Medulla oblongata (tissue), 1 donor: ENCODE results near the gene TTLL9.
A peak's percentile ranks its signal among the peaks of the same experiment; 100 is the strongest.

Source experiments
- DNase-seq: peaks from one replicate; pipeline ENCODE4 v3.0.0-alpha.2; 2015; ENCODE audit errors: extremely low spot score

The TTLL9 gene

DNA sequence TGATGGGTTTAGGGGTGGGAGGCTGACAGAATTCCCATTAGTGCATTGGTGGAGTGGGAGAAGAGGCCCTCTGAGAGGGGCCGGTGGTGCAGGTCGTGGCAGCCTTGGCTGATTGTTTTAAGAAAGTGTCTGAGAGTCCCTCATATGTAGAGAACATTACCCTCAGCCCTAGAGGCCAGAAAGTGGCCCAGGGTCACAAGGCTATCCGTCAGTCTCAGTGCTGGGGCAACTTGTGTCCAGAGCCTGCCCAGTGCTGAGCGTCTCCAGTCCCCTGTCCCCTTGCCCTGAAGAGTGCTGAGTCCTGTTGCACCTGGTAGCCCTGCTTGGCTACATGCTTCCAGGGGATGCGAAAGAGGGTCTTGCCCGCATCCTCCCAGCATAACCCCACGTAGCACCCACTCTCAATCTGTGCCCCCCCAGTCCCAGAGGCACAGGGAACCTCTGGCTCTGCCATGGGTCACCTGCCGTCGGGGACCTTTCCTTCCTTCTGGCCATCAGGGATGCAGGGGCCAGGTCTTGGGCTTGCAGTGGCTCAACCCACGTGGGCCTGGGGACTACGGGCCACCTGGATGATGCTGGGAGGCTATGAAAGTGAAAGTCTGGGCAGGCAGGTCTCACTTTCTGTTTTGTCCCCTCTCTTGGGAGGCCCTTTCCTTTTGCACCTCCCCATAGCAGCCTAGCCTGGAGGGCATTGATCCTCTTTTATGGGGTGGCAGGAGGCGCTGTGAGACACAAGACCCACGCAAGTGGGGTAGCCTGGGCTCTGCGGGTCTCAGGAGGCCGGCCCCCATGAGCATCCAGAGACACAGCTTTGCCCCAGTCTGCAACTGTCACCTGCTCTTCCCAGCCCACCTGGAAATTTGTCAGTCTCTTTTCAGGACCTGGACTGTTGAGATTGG lies 12.3 kb upstream of the TTLL9 start:
- DNase-seq: no peak

- no peak for DNase-seq
Measured at GRCh38 chr20:31858760-31859083, 11.7 kb upstream of the TTLL9 start.

DNA sequence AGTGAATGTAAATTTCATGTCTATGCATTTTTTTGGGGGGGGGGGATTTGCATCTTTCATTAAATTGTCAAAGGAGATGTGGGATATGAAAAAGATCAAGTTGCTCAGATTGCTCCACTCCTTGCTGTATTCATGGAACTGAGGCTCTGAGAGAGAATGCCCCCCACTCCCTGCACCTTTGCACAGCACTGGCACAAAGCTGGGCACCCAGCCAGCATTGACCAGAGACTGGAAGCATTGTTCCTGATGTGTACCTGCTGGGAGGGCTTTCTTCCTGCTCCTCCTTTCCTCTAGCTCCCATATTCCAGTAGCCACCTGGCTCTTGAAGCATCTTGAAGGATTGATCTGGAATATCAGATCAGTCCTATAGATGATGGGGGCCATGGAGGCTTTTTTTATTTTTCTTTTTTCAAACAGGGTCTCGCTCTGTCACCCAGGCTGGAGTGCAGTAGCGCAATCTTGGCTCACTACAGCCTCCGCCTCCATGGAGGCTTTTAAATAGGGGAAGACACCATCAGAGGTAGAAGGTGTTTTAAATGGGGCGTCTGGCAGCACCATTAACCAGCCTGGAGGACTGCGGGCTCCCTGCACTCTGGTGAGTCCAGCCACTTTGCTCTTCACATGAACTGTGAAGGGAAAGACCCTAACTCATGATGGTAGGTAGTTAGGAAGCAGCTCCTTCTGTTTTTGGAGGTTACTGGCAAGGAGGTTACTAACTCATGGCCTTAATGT lies 11.0 kb upstream of the TTLL9 start:
- DNase-seq: no peak

DNA sequence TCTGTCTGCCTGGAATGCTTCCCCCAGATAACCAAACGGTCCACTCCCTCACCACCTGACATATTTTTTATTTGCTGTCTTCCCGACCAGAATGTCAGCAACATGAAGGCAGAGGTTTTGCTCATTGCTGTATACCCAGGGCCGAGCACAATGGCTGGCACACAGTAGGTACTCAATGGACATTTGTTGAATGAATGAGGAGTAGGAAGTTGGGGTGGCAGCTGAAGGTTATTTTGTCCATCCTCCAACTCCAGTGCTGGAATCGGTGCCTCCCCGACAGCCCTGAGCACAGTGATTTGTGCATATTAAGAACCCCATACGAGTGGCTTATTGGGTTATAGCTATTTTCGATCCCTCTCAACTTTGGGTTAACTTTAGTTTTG lies 10.4 kb upstream of the TTLL9 start:
- DNase-seq: no peak

GRCh38 chr20:31860390-31861134 lies 9.9 kb upstream of the TTLL9 start:
- DNase-seq: no peak

GRCh38 chr20:31861135-31861384 lies 9.4 kb upstream of the TTLL9 start:
- DNase-seq: no peak

DNA sequence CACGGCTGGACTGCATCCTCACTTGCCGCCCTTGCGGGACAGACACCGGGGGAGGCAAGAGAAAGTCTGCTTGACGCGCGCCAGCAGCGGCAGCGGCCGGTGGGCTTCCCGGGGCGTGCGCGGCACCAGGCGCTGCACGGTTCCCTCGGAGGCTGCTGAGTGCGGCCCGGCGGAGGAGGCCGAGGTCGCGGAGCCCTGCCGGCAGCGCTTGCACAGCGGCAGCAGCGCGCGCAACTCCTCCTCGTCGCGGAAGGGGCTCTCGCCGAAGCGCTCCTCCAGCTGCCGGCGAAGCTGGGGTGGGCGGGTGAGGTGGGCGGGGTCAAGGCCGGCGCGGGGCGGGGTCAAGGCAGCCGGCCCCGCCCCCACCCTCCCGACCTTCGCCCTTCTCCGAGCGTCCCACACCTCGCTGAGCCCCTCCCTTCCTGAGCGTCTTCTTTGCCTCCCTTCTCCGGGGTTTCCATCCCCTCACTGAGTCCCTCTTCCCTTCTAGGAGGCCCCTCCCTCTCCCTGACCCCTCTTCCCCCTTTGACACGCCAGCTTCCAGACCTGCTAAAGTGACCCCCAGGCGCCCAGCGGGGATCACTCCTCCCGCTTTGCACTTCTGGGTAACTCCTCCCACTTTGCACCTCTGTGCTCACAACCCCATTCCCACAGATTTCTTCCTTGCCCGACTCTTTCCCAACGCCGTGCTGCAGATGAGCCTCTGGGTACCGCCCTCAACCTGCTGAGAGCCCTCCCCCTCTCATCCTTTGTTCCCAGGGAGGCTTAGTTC lies 8.9 kb upstream of the TTLL9 start:
- peak; percentile 16 for DNase-seq

DNA sequence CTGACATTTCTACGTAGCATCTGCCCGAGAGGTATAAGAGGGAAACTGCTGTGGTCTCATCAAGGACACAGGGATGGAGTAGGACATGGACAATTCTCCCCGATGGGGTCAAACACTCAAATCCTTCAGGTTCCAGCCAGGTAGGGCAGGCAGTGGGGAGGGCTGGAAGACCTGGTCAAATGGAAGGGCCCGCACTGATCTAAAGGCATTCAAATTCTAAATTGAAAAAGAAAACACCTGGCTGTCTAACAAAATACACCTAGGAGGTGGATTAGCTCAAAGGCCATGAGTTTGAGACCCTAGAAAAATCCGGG lies 8.3 kb upstream of the TTLL9 start:
- DNase-seq: no peak

- no peak for DNase-seq
Measured at GRCh38 chr20:31862506-31862905, 7.9 kb upstream of the TTLL9 start.

DNA sequence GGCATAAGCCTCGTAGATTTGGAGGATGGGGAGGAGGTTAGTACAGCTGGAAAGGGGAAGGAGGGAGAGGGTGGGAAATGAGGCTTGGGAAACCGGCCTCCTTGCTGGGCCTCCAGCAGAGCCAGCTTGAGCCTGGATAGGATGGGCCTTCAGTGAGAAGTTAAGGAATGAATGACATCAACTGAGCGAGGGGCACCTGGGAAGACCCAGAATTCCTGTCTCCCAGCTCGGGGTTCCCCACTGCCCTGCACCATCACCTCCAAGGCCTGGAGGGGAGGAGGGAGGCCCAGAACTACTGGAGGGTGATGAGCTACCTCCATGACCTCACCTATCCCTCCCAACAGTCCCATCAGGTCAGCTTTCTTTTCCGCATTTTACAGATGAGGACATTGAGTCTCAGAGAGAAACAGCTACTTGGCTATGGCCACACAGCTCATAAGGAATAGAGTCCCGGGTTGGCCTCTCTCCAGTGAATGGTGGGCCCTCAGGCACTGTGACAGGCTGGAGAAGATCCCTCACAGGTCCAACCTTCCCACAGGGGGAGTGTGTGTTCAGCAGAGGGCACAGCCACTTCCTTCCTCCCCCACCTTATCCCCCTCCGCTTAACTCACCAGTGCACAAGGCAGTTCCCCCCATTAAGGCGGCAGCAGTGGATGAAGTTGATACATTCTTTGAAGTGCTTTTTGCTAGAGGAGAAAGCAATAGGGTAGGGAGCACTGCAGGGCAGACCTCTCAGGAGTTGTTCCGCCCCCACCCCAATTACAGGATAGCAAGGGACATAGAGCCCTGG lies 6.9 kb upstream of the TTLL9 start:
- DNase-seq: no peak

GRCh38 chr20:31864521-31865400 lies 5.7 kb upstream of the TTLL9 start:
- DNase-seq: no peak

GRCh38 chr20:31866221-31866620 lies 4.2 kb upstream of the TTLL9 start:
- no peak for DNase-seq

DNA sequence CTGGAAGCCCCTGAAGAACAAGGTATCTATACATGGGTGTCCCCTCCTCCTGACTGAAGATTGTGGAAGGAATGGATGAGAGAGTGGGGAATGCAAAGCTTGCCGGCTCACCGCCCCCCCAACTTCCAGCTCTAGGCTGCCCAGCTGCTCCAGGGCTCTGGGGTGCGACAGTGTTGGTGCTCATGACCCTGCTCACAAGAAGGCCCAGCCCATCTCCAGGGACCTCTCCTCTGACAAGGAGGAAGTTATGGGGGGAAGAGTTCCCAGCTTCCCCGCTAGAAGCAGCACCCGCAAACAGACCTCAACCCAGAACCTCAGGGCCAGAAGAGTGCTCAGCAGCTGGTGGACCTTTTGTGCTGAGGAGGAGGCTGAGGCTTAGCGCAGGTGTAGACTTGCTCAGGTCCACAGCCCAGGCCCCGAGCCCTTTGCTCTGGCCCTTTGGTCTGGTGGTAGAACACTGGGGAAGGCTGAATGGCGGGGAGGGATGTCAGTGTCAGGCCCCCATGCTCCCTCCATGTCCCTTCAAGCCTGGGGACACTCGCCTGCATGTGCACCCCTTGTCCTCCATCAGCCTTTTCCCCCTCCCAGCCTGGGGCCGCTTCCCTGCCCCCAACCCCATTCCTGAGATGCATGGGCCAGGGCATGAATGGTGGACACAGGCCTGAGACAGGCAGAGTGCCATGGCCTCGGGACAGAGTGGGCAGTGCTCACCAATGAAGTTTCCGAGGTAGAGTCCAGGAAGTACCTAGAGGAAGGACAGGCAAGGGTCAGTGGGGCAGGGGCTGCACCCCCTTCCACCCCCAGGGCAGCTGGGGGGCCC lies 1.4 kb upstream of the TTLL9 start:
- peak; percentile 23 for DNase-seq

- DNase-seq: no peak
Measured at GRCh38 chr20:31869673-31869941, 827 bp upstream of the TTLL9 start.

GRCh38 chr20:31870726-31871617 lies 538 bp downstream of the TTLL9 start:
- peak; percentile 37 for DNase-seq

GRCh38 chr20:31871618-31871954 lies 1.2 kb downstream of the TTLL9 start:
- no peak for DNase-seq

DNA sequence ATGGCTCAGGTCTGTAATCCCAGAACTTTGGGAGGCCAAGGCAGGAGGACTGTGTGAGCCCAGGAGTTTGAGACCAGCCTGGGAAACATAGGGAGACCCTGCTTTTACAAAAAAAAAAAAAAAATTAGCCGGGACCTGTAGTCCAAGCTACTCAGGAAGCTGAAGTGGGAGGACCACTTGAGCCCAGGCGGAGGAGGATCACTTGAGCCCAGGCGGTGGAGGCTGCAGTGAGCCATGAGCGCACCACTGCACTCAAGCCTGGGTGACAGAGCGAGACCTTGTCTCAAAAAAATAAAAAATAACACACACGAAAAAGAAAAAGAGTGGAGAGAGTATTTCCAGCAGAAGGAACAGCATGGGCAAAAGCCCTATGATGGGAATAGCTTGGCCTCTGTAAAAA lies 2.0 kb downstream of the TTLL9 start:
- DNase-seq: no peak

- no peak for DNase-seq
Measured at GRCh38 chr20:31875671-31876070, 5.2 kb downstream of the TTLL9 start.

DNA sequence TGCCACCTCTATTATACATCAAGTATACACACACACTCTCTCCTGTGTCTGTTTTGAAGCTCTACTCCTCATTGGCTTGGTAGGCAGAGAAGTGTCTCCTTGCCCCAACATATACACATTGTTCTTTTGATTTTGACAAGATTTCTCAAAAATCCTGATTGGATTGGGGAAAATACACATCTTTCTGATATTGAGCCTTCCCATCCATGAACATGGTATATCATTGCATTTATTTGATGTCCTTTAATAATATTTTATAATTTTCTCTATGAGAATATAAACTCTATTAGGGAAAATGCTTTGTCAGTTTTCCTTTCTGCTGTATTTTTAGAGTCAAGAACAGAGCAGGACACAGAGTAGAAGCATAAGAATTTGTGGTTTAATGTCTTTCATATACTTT lies 7.2 kb downstream of the TTLL9 start:
- no peak for DNase-seq
